ENCODE results near the gene HIF3A.

GRCh38 chr19:46328079-46328478, 31.2 kb downstream of the HIF3A start:
- TF ChIP-seq CTCF (IDR thresholded peaks at IDR 0.05) (no peak), POLR2AphosphoS5 (IDR thresholded peaks at IDR 0.05) (no peak)

Data from breast epithelium (tissue), 3 donors.